ENCODE measurements around the gene PRDM2. TPM values are rescaled to one million over a fixed set of nuclear protein-coding genes. Genes with fewer than 3 reads are reported as not detected.

PRDM2 gene
- total and polyA plus RNA-seq, 2 of the 13 experiments (the other 11 are each of a cell fraction or from before 2014, with no cell fraction given) = 4.0 to 6.5 TPM

- in situ Hi-C loops (cut with HindIII; ENCODE audit: extremely low pct_ligation_motif_present, low pct_unique_long_range_greater_than_20kb) = no loop called here
- ChIA-PET POLR2A (no interaction called here), CTCF (ENCODE audit: low intra/inter-chr PET ratio, low total read pairs) (no interaction called here)
- Histone ChIP-seq H4K20me1 (ENCODE audit: insufficient read depth, low read length) (no peaks in the 10 kb centered on the region), H3K9ac (ENCODE audit: insufficient read depth, low read depth, low read length) (no peak overlapping the region), H2AFZ (ENCODE audit: low read length) (no peak overlapping the region), H3K27ac (ENCODE audit: extremely low read length, insufficient read depth, low read length) (no peak overlapping the region), H3K27me3 (ENCODE audit: control insufficient read depth in 1 of 2, insufficient read depth in 2 of 2, low read length in 2 of 2) (peaks cover 0 to 14% of the 10 kb centered on the region in 2 experiments; a peak in 2 of 5 replicates), H3K9me3 (ENCODE audit: low read length) (no peaks in the 10 kb centered on the region), H3K4me1 (ENCODE audit: insufficient read depth, low read length) (no peaks in the 10 kb centered on the region), H3K36me3 (replicated peaks in 1 of 2; ENCODE audit: control insufficient read depth in 1 of 2, insufficient read depth in 2 of 2, low read length in 2 of 2) (no peaks in the 10 kb centered on the region), H3K4me3 (replicated peaks in 1 of 3; ENCODE audit: insufficient read depth in 1 of 3, low read depth in 2 of 3, low read length in 3 of 3) (no peak overlapping the region), H3K4me2 (ENCODE audit: low read depth, low read length) (no peak overlapping the region), H3K79me2 (ENCODE audit: insufficient read depth, low read length) (no peaks in the 10 kb centered on the region)
- no peak for FAIRE-seq
- BruUV-seq (replicated peaks) = no TSS peak
- WGBS (ENCODE audit: low lambda C conversion rate) = 0% methylated on average over 1 of the region's 1 CpG
- no peak for TF ChIP-seq ZNF704 (CRISPR knock-in tag; IDR thresholded peaks at IDR 0.05; ENCODE audit: borderline replicate concordance)
- no peak for TF ChIP-seq ZBTB2 (CRISPR knock-in tag; IDR thresholded peaks at IDR 0.05; ENCODE audit: low read depth)
- no peak for TF ChIP-seq DNMT3B (CRISPR knock-in tag; conservative IDR thresholded peaks at IDR 0.05)
- TF ChIP-seq NR2C2 (CRISPR knock-in tag; IDR thresholded peaks at IDR 0.05; ENCODE audit: borderline replicate concordance) = no peak
- TF ChIP-seq ZNF768 (CRISPR knock-in tag; IDR thresholded peaks at IDR 0.05) = no peak
- no peak for TF ChIP-seq AHR (CRISPR knock-in tag; IDR thresholded peaks at IDR 0.05)
- TF ChIP-seq ZNF547 (CRISPR knock-in tag; IDR thresholded peaks at IDR 0.05) = no peak
- TF ChIP-seq, protein P1, sequence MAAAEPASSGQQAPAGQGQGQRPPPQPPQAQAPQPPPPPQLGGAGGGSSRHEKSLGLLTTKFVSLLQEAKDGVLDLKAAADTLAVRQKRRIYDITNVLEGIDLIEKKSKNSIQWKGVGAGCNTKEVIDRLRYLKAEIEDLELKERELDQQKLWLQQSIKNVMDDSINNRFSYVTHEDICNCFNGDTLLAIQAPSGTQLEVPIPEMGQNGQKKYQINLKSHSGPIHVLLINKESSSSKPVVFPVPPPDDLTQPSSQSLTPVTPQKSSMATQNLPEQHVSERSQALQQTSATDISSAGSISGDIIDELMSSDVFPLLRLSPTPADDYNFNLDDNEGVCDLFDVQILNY (CRISPR knock-in tag; conservative IDR thresholded peaks at IDR 0.05) = no peak
- TF ChIP-seq U2AF2 (IDR thresholded peaks at IDR 0.05; ENCODE audit: low read depth, low read length) = no peak
- TF ChIP-seq SRSF4 (IDR thresholded peaks at IDR 0.05; ENCODE audit: low read depth, low read length, poor library complexity, severe bottlenecking) = no peak
- TF ChIP-seq MLLT10 (CRISPR knock-in tag; IDR thresholded peaks at IDR 0.05) = no peak
- TF ChIP-seq PATZ1 (CRISPR knock-in tag; IDR thresholded peaks at IDR 0.05) = no peak
- no peak for TF ChIP-seq REL (CRISPR knock-in tag; conservative IDR thresholded peaks at IDR 0.05)
- TF ChIP-seq, protein P2, sequence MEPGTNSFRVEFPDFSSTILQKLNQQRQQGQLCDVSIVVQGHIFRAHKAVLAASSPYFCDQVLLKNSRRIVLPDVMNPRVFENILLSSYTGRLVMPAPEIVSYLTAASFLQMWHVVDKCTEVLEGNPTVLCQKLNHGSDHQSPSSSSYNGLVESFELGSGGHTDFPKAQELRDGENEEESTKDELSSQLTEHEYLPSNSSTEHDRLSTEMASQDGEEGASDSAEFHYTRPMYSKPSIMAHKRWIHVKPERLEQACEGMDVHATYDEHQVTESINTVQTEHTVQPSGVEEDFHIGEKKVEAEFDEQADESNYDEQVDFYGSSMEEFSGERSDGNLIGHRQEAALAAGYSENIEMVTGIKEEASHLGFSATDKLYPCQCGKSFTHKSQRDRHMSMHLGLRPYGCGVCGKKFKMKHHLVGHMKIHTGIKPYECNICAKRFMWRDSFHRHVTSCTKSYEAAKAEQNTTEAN (CRISPR knock-in tag; conservative IDR thresholded peaks at IDR 0.05) = no peak
- TF ChIP-seq SP140L (CRISPR knock-in tag; IDR thresholded peaks at IDR 0.05; ENCODE audit: borderline replicate concordance) = no peak
- DNase-seq (ENCODE audit: low spot score) = no peak
- intact Hi-C loops (cut with micrococcal nuclease; ENCODE audit: unreplicated experiment) = no loop called here
- no peak for ATAC-seq
These were observed 138.2 kb downstream of the PRDM2 start for GRCh38 chr1:13838236-13838635.

All from HepG2 (cell line).